ENCODE results near the gene P2RY6.
A peak's percentile ranks its signal among the peaks of the same experiment; 100 is the strongest.

Gene P2RY6

DNA sequence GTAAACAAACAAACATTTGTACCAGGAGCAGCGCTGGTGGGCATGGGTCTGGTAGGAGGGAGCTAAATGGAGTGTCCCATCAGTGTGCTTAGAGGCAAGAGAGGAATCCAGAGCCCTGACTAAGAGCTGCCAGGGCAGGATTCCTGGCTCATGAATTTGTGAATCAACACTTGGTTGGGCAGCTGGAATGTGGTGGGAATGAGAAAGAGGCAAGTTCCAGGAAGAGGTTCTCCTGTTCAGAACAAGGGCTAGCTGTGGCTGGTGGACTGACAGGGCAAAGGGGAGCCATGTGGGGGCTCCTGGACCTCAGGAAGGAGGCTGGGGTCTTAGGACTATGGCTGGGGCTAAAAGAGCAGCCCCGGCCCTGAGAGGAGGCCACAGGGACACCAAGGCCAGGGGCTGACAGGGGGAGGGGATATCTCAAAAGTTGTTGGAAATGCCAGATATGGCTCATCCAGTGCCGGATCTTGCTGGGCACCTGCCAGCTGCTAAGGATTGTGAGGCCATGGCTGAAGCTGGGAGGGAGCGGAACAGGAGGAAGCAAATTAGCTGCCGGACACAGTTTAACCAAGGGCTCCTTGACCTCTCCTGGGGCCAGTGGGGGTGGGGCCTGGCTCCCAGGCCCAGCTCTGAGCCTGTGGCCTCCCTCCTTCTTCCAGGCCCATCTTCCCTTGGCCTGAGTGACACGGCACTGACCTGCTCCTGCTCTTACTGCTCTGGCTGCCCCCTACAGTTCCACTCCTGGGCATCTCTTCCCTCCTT is 14.6 kb upstream of the P2RY6 start:
- no CpG with 5 or more reads among the region's 6 CpGs for WGBS, 2 donors (ENCODE audit: extremely low coverage in 2 of 2, insufficient read length in 2 of 2, insufficient replicate concordance in 1 of 2)
- Histone ChIP-seq H4K8ac (ENCODE audit: low read depth, low read length) (no peak overlapping the region), H4K91ac (ENCODE audit: low read depth, low read length, poor library complexity) (no peak overlapping the region), H3K27me3 (ENCODE audit: control insufficient read depth in 3 of 3, insufficient read depth in 3 of 3, low read depth in 1 of 3, low read length in 3 of 3) (no peaks in the 10 kb centered on the region), H2BK12ac (ENCODE audit: low read length) (no peak overlapping the region), H3K9ac (ENCODE audit: low read depth, low read length, poor library complexity) (no peak overlapping the region), H3K79me1 (ENCODE audit: low read depth, low read length) (no peaks in the 10 kb centered on the region), H2BK15ac (ENCODE audit: low read length) (no peak overlapping the region), H3K4me2 (ENCODE audit: insufficient read depth, low read length, poor library complexity, severe bottlenecking) (no peak overlapping the region), H3K27ac (replicated peaks; ENCODE audit: low read length) (no peak overlapping the region), H2AFZ (ENCODE audit: low read length) (peak overlapping the region; percentile 82), H3K36me3 (replicated peaks in 1 of 2; ENCODE audit: control insufficient read depth in 2 of 2, insufficient read depth in 2 of 2, low read length in 2 of 2) (no peaks in the 10 kb centered on the region), H3K9me3 (replicated peaks in 1 of 2; ENCODE audit: control insufficient read depth in 2 of 2, insufficient read depth in 1 of 2, low read depth in 1 of 2, low read length in 2 of 2) (no peaks in the 10 kb centered on the region), H2BK120ac (ENCODE audit: low read depth, low read length) (no peak overlapping the region), H3K23ac (ENCODE audit: low read depth, low read length, poor library complexity) (no peak overlapping the region), H2AK5ac (ENCODE audit: low read depth, low read length) (no peak overlapping the region), H3K4ac (ENCODE audit: low read length) (no peak overlapping the region), H2BK5ac (ENCODE audit: low read length) (no peak overlapping the region), H3K18ac (ENCODE audit: low read length) (peak overlapping the region; percentile 50), H3K14ac (ENCODE audit: low read length) (no peak overlapping the region), H3K4me1 (ENCODE audit: control insufficient read depth in 2 of 2, insufficient read depth in 1 of 2, low read depth in 1 of 2, low read length in 2 of 2) (peaks cover 15% of the 10 kb centered on the region in 2 donors), H3K4me3 (ENCODE audit: low read length in 2 of 2) (no peak overlapping the region)
- no peak for DNase-seq (ENCODE audit: low spot score)

DNA sequence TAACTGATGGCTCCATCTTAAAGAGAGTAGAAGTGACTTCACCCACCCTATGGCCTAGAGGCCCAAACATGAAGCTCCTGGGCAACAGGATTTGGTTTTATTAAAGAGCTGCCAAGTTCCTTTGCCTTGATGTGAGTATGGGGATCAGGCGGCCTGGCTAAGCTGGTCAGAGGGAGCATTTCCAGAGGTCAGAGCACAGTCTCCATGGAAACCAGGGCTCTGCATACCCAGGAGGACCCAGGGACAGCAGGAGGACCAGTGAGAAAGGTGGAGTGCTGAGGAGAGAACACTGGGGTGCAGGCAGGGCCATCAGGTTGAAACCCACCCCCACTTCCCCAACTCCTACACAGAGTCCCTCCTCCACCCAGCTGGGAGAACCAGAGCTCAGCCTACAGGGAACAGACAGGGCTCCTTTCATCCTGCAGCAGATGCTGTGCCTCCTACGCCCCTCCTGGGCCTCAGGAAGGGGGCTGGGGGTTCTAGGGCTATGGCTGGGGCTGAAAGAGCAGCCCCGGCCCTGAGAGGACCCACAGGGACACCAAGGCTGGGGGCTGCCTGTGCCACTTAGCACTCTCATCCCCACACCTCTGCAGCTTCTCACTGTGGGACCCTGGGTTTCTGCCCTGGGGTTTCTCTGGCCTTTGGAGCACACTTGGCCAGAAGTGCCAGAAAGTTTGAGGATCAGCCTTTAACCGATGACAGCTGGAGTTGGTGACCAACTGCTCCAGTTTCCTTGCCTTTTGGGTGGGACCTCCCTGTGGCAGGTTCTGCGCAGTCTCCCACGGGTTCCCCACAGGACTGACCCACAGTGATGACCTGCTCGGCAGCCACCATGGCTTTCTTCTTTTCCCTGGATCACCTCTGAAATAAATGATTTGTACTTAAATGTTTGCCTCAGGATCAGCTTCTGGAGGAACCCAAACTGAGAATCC is 13.8 kb upstream of the P2RY6 start:
- Histone ChIP-seq H2AFZ (ENCODE audit: low read length) (peak overlapping the region; percentile 82), H3K18ac (ENCODE audit: low read length) (peak overlapping the region; percentile 84), H3K79me1 (ENCODE audit: low read depth, low read length) (no peaks in the 10 kb centered on the region), H3K14ac (ENCODE audit: low read length) (no peak overlapping the region), H3K9me3 (replicated peaks in 1 of 2; ENCODE audit: control insufficient read depth in 2 of 2, insufficient read depth in 1 of 2, low read depth in 1 of 2, low read length in 2 of 2) (no peaks in the 10 kb centered on the region), H2BK120ac (ENCODE audit: low read depth, low read length) (no peak overlapping the region), H3K23ac (ENCODE audit: low read depth, low read length, poor library complexity) (no peak overlapping the region), H3K4me1 (ENCODE audit: control insufficient read depth in 2 of 2, insufficient read depth in 1 of 2, low read depth in 1 of 2, low read length in 2 of 2) (peaks cover 15% of the 10 kb centered on the region in 2 donors), H3K4me2 (ENCODE audit: insufficient read depth, low read length, poor library complexity, severe bottlenecking) (no peak overlapping the region), H2BK5ac (ENCODE audit: low read length) (peak overlapping the region; percentile 75), H4K91ac (ENCODE audit: low read depth, low read length, poor library complexity) (no peak overlapping the region), H3K9ac (ENCODE audit: low read depth, low read length, poor library complexity) (peak overlapping the region; percentile 30), H2BK15ac (ENCODE audit: low read length) (no peak overlapping the region), H2AK5ac (ENCODE audit: low read depth, low read length) (peak overlapping the region; percentile 47), H4K8ac (ENCODE audit: low read depth, low read length) (no peak overlapping the region), H2BK12ac (ENCODE audit: low read length) (no peak overlapping the region), H3K27me3 (ENCODE audit: control insufficient read depth in 3 of 3, insufficient read depth in 3 of 3, low read depth in 1 of 3, low read length in 3 of 3) (peaks cover 0 to under 1% (median 0%) of the 10 kb centered on the region in 3 experiments), H3K4me3 (ENCODE audit: low read length in 2 of 2) (no peak overlapping the region), H3K27ac (replicated peaks; ENCODE audit: low read length) (no peak overlapping the region), H3K4ac (ENCODE audit: low read length) (no peak overlapping the region), H3K36me3 (replicated peaks in 1 of 2; ENCODE audit: control insufficient read depth in 2 of 2, insufficient read depth in 2 of 2, low read length in 2 of 2) (no peaks in the 10 kb centered on the region)
- no CpG with 5 or more reads among the region's 7 CpGs for WGBS, 2 donors (ENCODE audit: extremely low coverage in 2 of 2, insufficient read length in 2 of 2, insufficient replicate concordance in 1 of 2)
- DNase-seq (ENCODE audit: low spot score): no peak

DNA sequence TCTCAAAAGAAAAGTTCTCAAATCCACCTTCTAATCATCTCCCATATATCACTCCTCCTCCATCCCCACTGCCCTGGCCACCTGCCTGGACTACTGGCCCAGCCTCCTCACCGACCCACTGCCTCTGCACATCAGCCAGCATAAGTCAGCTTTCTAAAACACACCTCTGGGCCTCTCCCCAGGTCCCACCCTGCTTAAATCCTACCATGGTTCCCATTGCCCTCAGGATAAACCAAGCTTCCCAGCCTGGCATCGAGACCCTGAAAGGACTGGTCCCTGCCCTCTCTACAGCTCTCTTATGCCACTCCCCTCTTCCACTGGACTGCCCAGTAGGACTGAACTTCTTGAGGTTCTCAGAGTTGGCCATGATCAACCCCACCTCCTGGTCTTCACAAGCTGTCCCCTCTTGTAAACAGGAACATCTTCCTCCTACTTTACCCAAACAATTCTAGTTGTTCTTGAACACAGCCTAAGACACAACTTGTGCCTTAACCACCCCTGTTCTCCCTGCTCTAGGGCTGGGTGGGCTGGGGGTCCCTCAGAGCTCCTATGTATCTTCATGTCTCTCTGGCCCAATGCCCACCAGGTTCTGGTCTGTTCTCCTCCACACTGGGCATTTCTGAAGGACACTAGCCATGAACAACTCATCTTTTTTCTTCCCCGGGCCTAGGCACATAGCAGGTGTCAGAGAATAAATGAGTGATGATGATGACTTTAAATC is 12.6 kb upstream of the P2RY6 start:
- no CpG with 5 or more reads among the region's 3 CpGs for WGBS, 2 donors (ENCODE audit: extremely low coverage in 2 of 2, insufficient read length in 2 of 2, insufficient replicate concordance in 1 of 2)
- no peaks in the 10 kb centered on the region for H3K9me3 ChIP-seq (replicated peaks in 1 of 2; ENCODE audit: control insufficient read depth in 2 of 2, insufficient read depth in 1 of 2, low read depth in 1 of 2, low read length in 2 of 2)
- H3K79me1 ChIP-seq (ENCODE audit: low read depth, low read length): no peaks in the 10 kb centered on the region
- H3K4ac ChIP-seq (ENCODE audit: low read length): no peak overlapping the region
- H2BK120ac ChIP-seq (ENCODE audit: low read depth, low read length): no peak overlapping the region
- no peak overlapping the region for H2BK12ac ChIP-seq (ENCODE audit: low read length)
- H3K4me1 ChIP-seq (ENCODE audit: control insufficient read depth in 2 of 2, insufficient read depth in 1 of 2, low read depth in 1 of 2, low read length in 2 of 2): peaks cover 15% of the 10 kb centered on the region in 2 donors
- no peak overlapping the region for H3K27ac ChIP-seq (replicated peaks; ENCODE audit: low read length)
- H3K27me3 ChIP-seq (ENCODE audit: control insufficient read depth in 3 of 3, insufficient read depth in 3 of 3, low read depth in 1 of 3, low read length in 3 of 3): peaks cover 0 to 6% (median under 1%) of the 10 kb centered on the region in 3 experiments
- H2AK5ac ChIP-seq (ENCODE audit: low read depth, low read length): peak overlapping the region; percentile 8
- no peak overlapping the region for H3K4me3 ChIP-seq (ENCODE audit: low read length in 2 of 2)
- DNase-seq (ENCODE audit: low spot score): no peak
- no peak overlapping the region for H3K4me2 ChIP-seq (ENCODE audit: insufficient read depth, low read length, poor library complexity, severe bottlenecking)
- H4K8ac ChIP-seq (ENCODE audit: low read depth, low read length): no peak overlapping the region
- no peak overlapping the region for H3K14ac ChIP-seq (ENCODE audit: low read length)
- no peak overlapping the region for H4K91ac ChIP-seq (ENCODE audit: low read depth, low read length, poor library complexity)
- no peaks in the 10 kb centered on the region for H3K36me3 ChIP-seq (replicated peaks in 1 of 2; ENCODE audit: control insufficient read depth in 2 of 2, insufficient read depth in 2 of 2, low read length in 2 of 2)
- H2AFZ ChIP-seq (ENCODE audit: low read length): no peak overlapping the region
- H3K23ac ChIP-seq (ENCODE audit: low read depth, low read length, poor library complexity): no peak overlapping the region
- no peak overlapping the region for H3K9ac ChIP-seq (ENCODE audit: low read depth, low read length, poor library complexity)
- peak overlapping the region; percentile 69 for H3K18ac ChIP-seq (ENCODE audit: low read length)
- peak overlapping the region; percentile 31 for H2BK15ac ChIP-seq (ENCODE audit: low read length)
- H2BK5ac ChIP-seq (ENCODE audit: low read length): no peak overlapping the region

DNA sequence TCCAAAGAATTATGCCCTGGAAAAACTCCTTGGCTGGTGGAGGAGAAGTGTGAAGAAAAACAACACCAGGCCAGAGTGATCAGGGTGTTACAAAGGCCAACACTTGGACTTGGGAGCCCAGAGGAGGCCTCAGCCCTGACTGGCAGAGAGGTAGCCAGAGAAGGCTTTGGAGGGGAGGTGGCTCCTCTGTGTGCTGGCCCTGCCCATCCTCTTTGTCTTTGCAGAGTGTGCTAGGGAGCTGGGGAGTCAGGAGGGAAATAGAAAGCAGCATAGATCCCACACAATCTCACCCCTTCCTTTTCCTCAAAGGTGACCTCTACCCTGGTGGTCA is 12.0 kb upstream of the P2RY6 start:
- no peak overlapping the region for H3K14ac ChIP-seq (ENCODE audit: low read length)
- H3K9me3 ChIP-seq (replicated peaks in 1 of 2; ENCODE audit: control insufficient read depth in 2 of 2, insufficient read depth in 1 of 2, low read depth in 1 of 2, low read length in 2 of 2): no peaks in the 10 kb centered on the region
- peaks cover 0 to 10% (median 6%) of the 10 kb centered on the region in 3 experiments for H3K27me3 ChIP-seq (ENCODE audit: control insufficient read depth in 3 of 3, insufficient read depth in 3 of 3, low read depth in 1 of 3, low read length in 3 of 3)
- DNase-seq (ENCODE audit: low spot score): no peak
- no peak overlapping the region for H2BK12ac ChIP-seq (ENCODE audit: low read length)
- H3K36me3 ChIP-seq (replicated peaks in 1 of 2; ENCODE audit: control insufficient read depth in 2 of 2, insufficient read depth in 2 of 2, low read length in 2 of 2): no peaks in the 10 kb centered on the region
- H2BK15ac ChIP-seq (ENCODE audit: low read length): no peak overlapping the region
- H2AFZ ChIP-seq (ENCODE audit: low read length): no peak overlapping the region
- no peak overlapping the region for H4K91ac ChIP-seq (ENCODE audit: low read depth, low read length, poor library complexity)
- H3K4ac ChIP-seq (ENCODE audit: low read length): no peak overlapping the region
- H2AK5ac ChIP-seq (ENCODE audit: low read depth, low read length): peak overlapping the region; percentile 8
- H3K4me2 ChIP-seq (ENCODE audit: insufficient read depth, low read length, poor library complexity, severe bottlenecking): no peak overlapping the region
- H3K27ac ChIP-seq (replicated peaks; ENCODE audit: low read length): no peak overlapping the region
- H3K4me3 ChIP-seq (ENCODE audit: low read length in 2 of 2): no peak overlapping the region
- H3K9ac ChIP-seq (ENCODE audit: low read depth, low read length, poor library complexity): no peak overlapping the region
- H2BK120ac ChIP-seq (ENCODE audit: low read depth, low read length): no peak overlapping the region
- H3K18ac ChIP-seq (ENCODE audit: low read length): no peak overlapping the region
- H3K4me1 ChIP-seq (ENCODE audit: control insufficient read depth in 2 of 2, insufficient read depth in 1 of 2, low read depth in 1 of 2, low read length in 2 of 2): peaks cover 15% of the 10 kb centered on the region in 2 donors
- no peak overlapping the region for H3K23ac ChIP-seq (ENCODE audit: low read depth, low read length, poor library complexity)
- H2BK5ac ChIP-seq (ENCODE audit: low read length): no peak overlapping the region
- H3K79me1 ChIP-seq (ENCODE audit: low read depth, low read length): no peaks in the 10 kb centered on the region
- no peak overlapping the region for H4K8ac ChIP-seq (ENCODE audit: low read depth, low read length)

Measured in neuronal stem cell (in vitro differentiated cells).